GM19023 (cell line): ENCODE data around the gene FABP1.

Source experiments
- ATAC-seq: cut with Tn5 transposase; IDR thresholded peaks from one replicate; pipeline ENCODE4 v1.9.1; 2021; ENCODE audit warnings: mild to moderate bottlenecking, moderate library complexity; ENCODE audit not compliant: unreplicated experiment

FABP1 gene

DNA sequence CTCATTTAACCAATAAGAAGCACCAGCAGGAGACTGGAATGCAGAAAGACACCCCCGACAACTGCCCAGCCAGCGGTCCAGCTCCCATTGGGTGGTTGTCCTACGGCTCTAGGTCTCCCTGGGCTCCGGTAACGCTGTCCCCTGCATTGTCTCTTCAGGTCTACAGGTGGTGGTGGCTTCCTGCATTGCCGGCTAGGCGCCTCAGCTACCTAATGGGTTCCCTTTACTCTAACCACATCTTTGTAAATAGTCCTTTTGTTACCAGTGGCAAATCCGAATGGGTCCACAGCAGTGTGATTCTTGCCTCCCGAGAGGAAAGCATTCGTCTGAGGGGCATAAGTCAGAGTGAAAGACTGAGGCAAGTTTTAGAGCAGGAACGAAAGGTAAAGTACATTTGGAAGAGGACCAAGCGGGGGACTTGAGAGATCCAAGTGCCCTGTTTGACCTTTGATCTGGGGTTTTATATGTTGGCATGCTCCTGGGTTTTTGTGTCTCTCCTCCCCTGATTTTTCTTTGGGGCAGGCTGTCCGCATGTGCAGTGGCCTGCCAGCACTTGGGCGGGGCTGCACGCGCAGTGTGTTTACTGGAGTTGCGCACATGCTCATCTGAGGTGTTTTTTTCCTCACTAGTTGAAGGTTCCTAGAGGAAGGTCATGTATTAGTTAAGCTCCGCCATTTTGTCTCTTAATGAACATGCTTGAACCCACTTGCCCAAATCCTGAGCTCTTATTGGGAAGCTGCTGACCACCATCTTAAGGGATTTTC lies 11.0 kb downstream of the FABP1 start:
- ATAC-seq = no peak

DNA sequence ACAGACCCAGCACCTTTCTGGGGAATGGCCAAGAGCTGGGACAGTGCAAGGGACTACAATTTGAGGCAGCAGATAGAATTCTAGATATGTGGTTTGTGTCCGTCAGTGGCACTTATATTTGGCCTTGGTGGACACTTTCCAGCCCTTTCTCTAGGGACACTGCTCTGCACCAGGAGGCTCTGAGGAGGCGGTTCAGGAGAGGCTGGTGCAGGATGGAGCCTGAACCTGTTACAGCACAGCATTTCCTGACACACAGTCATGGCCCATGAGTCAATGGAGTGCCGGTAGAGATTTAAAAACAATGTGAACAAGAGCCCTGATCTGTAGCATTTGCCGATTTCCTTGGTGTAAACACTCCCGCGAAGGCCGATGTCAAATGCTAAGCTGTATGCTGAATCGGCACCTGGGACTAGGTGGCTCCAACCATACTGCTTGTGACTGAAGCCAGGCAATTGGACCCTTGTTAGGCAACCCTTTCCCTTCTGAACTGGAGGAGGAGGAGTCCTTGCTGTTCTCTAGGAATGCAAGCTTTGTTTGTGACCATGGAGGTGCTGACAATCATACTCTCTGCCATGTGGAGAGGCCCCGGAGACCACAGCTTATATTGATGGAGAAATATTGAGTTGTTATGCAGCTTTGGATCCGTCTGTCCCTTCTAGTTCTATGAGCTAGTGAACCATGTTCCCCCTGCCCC lies 11.9 kb downstream of the FABP1 start:
- ATAC-seq = no peak

DNA sequence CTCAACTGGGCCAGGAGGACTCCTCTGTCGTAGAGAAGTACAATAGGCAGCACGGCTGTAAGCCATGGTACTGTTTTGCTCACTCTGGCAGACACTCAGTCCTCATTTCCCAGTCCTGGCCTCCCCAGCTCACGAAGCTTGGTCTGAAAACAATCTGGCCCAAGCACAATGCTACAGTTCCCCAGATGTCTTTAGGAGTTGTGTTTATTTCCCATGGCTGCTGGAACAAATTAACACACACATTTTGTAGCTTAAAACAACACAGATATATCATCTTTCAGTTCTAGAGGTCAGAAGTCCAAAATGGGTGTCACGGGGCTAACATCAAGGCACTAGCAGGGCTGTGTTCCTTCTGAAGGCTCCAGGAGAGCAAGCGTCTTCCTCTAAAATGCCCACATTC lies 13.0 kb downstream of the FABP1 start:
- ATAC-seq = no peak

DNA sequence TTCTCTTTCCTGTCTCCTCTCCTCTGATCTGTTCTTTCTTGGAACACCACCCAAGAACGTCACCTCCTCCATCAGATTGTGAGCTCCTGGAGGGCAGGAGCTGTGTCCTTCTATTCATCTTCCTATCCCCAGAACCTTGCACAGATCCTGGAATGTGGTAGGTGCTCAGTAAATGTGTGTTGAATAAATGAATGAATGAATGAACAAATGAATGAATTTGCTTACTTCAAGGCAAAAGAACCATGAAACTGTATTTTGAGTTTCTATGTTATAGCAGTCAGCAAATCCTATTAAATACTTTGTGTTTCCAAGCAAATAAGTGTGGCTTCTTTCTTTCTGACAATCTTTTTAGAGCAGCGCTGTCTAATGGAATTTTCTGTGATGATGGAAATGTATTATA lies 14.8 kb downstream of the FABP1 start:
- no peak for ATAC-seq

DNA sequence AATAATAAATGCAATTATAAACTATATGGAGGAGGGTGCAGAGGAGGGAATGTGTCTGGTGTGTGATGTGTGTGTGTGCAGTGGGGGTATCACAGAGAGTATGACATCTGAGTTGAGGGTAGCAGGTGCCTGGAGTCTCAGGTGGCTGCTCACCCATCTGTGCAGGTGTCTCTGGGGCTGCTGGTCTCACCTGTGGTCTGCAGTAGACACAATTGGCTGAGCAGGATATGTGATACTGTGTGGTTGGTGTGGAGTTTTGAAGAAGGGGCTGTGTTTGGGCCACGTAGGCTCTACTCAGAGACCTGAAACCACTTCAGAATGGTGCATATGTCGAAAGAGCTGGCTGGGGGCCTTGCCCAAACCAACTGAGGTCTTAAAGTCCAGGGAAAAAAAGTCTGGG lies 17.0 kb downstream of the FABP1 start:
- no peak for ATAC-seq

- no peak for ATAC-seq
Measured at GRCh38 chr2:88108796-88109195, 19.1 kb downstream of the FABP1 start.

GRCh38 chr2:88100489-88100858 lies 27.4 kb downstream of the FABP1 start:
- no peak for ATAC-seq

GRCh38 chr2:88099798-88100488 lies 27.9 kb downstream of the FABP1 start:
- ATAC-seq = no peak

GRCh38 chr2:88098558-88098900 lies 29.3 kb downstream of the FABP1 start:
- no peak for ATAC-seq

GRCh38 chr2:88097891-88098557 lies 29.8 kb downstream of the FABP1 start:
- no peak for ATAC-seq

- no peak for ATAC-seq
Measured at GRCh38 chr2:88097192-88097591, 30.7 kb downstream of the FABP1 start.

DNA sequence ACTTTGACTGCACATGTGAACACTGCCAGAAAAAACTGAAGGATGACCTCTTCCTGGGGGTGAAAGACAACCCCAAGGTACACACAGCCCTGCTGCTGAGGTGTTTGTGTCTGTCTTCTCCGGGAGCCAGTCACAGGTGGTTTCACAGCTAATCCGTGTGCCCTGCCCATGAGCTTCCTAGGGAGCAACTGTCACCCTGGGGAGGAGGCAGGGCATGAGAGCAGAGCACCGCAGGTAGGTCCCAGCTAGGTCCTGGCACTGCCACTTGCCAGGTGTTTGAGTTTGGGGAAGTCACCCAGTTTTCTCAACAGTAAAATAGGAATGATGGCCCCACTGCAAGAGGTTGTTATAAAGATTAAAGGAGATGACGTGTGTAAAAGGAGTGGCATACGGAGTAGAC lies 31.2 kb downstream of the FABP1 start:
- no peak for ATAC-seq

GRCh38 chr2:88095022-88095421 lies 32.8 kb downstream of the FABP1 start:
- no peak for ATAC-seq

- ATAC-seq = no peak
Measured at GRCh38 chr2:88092773-88093172, 35.1 kb downstream of the FABP1 start.

DNA sequence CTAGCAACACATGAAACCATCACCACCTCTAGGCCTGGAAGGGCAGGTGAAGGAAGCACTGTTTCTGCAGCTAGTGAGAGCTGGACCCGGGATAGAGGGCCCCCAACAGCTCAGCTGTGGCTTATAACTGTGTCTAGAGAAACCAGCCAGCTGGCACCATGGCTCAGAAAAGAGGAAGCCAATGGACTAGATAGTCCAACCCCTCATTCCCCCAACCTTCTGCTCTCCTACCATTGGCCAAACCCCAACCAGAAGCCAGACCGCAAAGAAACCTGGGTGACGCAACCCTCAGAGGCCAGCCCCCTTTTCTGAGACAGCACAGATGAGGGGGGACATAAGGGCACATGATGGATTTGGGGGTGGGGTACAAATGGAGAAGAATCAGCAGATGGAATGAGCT lies 35.9 kb downstream of the FABP1 start:
- no peak for ATAC-seq

GRCh38 chr2:88090446-88091283 lies 37.2 kb downstream of the FABP1 start:
- no peak for ATAC-seq

DNA sequence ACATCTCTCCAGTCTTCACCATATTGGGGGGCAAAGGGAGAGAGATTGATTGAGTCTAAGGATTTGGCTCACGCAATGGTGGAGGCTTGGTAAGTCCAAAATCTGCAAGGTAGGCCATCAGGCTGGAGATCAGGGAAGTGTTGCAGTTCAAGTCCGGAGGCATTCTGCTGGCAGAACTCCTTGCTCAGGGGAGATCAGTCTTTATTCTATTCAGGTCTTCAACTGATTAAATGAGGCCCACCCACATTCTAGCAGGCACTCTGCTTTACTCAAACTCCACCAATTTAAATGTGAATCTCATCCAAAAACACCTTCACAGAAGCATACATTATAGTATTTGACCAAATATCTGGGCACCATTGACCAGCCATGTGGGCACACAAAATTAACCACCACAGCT lies 38.9 kb downstream of the FABP1 start:
- ATAC-seq = no peak

- ATAC-seq = no peak
Measured at GRCh38 chr2:88087763-88088162, 40.1 kb downstream of the FABP1 start.

DNA sequence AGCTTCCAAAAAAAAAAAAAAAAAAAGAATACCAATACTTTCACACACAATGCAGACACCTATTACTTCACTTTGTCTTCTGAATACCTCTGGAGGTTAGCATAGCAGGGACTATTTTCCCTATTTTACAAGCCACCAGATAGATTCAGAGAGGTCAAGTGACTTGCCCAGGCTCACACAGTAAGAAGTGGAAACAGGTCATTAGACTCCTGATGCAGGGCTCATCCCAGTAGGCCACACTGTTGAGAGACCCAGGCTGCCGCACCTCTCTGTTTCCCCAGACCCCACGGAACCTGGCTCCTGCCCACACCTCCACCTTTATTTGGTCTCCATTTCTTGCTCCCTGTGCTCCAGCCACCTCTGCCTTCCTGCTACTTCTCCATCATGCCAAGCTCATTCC lies 40.8 kb downstream of the FABP1 start:
- ATAC-seq = no peak

GRCh38 chr2:88086401-88086800 lies 41.5 kb downstream of the FABP1 start:
- no peak for ATAC-seq

- ATAC-seq = no peak
Measured at GRCh38 chr2:88085602-88086001, 42.3 kb downstream of the FABP1 start.
